Stimulated activated naive CD8-positive, alpha-beta T cell treated with anti-CD3 and anti-CD28 coated beads, Interleukin-15, amount 100 ng/mL, for 72 hours (primary cell): Measurements from ENCODE around the gene SH2D2A.

Experiments
- ATAC-seq: fragments of 150-1000 bp; cut with Tn5 transposase; 2 replicates; pipeline ENCODE4 v1.10.0; 2021; ENCODE audit warnings: mild to moderate bottlenecking, moderate library complexity
- DNase-seq, 2 donors: peaks; one replicate each; pipeline ENCODE4 v3.0.0; 2021 to 2022
- H3K27ac Mint-ChIP-seq, 2 donors: one replicate each; pipeline ENCODE4 v1.8.0; 2022; ENCODE audit warnings: mild to moderate bottlenecking in 2 of 2, mixed read lengths in 2 of 2, moderate library complexity in 2 of 2
- H3K27me3 Mint-ChIP-seq: one replicate; pipeline ENCODE4 v1.8.0; 2022; ENCODE audit warnings: mixed read lengths
- H3K4me1 Mint-ChIP-seq: one replicate; pipeline ENCODE4 v1.8.0; 2022; ENCODE audit warnings: mild to moderate bottlenecking, mixed read lengths
- H3K4me3 Mint-ChIP-seq, 2 donors: one replicate each; pipeline ENCODE4 v1.8.0; 2022; ENCODE audit warnings: mild to moderate bottlenecking in 2 of 2, mixed read lengths in 2 of 2, moderate library complexity in 1 of 2
- H3K9me3 Mint-ChIP-seq, 2 donors: one replicate each; pipeline ENCODE4 v1.8.0; 2022; ENCODE audit warnings: mixed read lengths in 2 of 2

SH2D2A gene

DNA sequence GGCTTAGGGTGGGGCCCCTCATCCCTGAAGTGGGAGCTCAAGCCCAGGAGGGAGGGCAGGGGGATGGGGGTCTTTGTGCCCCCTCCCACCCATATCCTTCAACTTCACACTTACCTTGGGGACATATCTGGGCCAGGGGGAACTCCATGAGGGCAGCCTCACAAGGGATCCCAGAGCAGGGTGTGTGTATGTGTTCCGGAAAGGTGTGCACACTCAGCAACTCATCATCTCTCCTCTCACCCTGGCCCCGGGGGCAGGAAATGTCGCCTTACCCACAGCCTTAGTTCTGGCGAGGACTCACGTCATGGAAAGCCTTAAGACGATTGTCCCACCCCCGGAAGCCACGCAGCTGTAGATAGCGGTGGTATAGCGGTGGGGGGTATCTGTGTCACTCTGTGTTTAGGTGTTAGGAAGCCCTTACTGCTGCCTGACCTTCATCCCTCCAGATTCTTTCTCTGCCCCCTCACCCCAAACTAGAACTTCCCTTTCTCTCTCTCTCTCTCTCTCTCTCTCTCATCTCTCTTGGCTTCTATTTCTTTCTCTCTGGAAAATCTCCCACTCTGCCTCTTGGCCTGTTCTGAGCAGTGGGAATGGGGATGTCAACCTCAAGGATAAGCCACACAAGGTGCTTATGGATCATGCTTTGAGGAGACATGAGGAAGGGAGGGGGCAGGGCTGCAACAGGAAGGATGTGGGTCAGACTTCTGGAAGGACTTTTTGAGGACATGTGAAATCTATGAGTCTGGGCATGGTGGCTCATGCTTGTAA lies at the start of gene SH2D2A:
Gene SH2D2A, minus strand, starts transcription at position 288 of the 768 bp plus-strand sequence. Its CDS starts 140 bp downstream, at position 148.
- peaks cover 9 to 13% of the 10 kb centered on the region in 2 donors for H3K9me3 Mint-ChIP-seq
- H3K4me1 Mint-ChIP-seq: peaks cover 70% of the 10 kb centered on the region
- DNase-seq: peak; percentile 89 to 96
- peak; percentile 94 for ATAC-seq
- peak within 1 kb of the TSS; percentile 45 to 98 for H3K27ac Mint-ChIP-seq
- peak within 1 kb of the TSS; percentile 93 to 96 for H3K4me3 Mint-ChIP-seq
- no peaks in the 10 kb centered on the region for H3K27me3 Mint-ChIP-seq

DNA sequence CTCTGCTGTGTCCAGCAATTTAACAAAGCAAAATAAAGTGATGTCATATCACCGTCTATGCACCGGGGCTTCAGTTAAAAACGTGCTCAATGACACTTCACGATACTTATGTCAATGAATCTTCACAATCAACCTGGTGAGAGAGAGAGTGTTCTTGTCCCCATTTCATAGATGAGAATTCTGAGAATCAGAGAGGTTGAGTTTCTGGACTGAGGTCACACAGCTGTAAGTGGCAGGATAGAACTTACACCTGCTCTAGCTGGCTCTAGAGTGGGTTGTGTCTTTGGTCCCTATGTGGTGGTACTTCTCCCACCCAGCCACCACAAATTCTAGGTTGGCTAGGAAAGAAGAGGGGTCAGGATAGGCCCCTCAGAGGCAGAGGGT lies 49.2 kb upstream of the SH2D2A start:
- DNase-seq (no peak), ATAC-seq (peak; percentile 18)
- peaks cover 67% of the 10 kb centered on the region for H3K27me3 Mint-ChIP-seq
- peak overlapping the region in 1 of 2 donors; percentile 66 for H3K27ac Mint-ChIP-seq
- peak overlapping the region; percentile 6 to 69 for H3K4me3 Mint-ChIP-seq
- no peaks in the 10 kb centered on the region for H3K9me3 Mint-ChIP-seq
- peaks cover 84% of the 10 kb centered on the region for H3K4me1 Mint-ChIP-seq

DNA sequence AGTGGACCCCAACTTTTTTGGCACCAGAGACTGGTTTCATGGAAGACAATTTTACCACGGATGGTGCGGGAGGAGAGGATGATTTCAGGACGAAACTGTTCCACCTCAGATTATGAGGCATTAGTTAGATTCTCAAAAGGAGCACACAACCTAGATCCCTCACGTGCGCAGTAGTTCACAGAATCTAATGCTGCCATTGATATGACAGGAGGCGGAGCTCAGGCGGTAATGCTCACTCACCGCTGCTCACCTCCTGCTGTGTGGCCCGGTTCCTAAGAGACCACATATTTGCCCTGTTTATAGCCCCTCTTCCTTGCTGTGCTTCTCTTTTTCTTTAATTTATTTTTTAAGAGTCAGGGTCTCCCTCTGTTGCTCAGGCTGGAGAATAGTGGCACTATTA lies 48.6 kb upstream of the SH2D2A start:
- peaks cover 70% of the 10 kb centered on the region for H3K27me3 Mint-ChIP-seq
- DNase-seq: no peak
- H3K4me1 Mint-ChIP-seq: peaks cover 84% of the 10 kb centered on the region
- no peaks in the 10 kb centered on the region for H3K9me3 Mint-ChIP-seq
- no peak for ATAC-seq
- peak overlapping the region in 1 of 2 donors; percentile 69 for H3K4me3 Mint-ChIP-seq
- H3K27ac Mint-ChIP-seq: peak overlapping the region; percentile 28 to 66

DNA sequence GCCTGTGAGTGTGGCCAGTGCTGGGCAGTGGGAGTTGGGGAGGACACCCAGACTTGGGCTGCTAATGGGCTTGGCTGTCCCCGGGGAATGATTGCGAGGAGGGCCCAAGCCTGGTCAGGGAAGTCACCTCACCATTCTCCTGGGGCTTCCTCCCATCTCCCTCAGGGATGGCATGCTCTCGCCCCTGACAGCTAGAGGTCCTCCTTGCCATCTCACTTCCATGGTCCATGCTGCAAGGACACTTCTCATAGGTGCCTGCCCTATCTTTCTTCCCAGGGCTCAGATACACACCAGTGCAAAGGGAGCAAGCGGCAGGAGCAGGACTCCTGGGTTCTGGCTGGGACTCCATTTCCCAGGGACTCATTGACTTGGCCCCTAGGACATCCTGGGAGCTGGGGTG lies 48.1 kb upstream of the SH2D2A start:
- no peak overlapping the region for H3K4me3 Mint-ChIP-seq
- DNase-seq: no peak
- peaks cover 84% of the 10 kb centered on the region for H3K4me1 Mint-ChIP-seq
- peaks cover 70% of the 10 kb centered on the region for H3K27me3 Mint-ChIP-seq
- H3K9me3 Mint-ChIP-seq: no peaks in the 10 kb centered on the region
- no peak overlapping the region for H3K27ac Mint-ChIP-seq
- ATAC-seq: no peak

DNA sequence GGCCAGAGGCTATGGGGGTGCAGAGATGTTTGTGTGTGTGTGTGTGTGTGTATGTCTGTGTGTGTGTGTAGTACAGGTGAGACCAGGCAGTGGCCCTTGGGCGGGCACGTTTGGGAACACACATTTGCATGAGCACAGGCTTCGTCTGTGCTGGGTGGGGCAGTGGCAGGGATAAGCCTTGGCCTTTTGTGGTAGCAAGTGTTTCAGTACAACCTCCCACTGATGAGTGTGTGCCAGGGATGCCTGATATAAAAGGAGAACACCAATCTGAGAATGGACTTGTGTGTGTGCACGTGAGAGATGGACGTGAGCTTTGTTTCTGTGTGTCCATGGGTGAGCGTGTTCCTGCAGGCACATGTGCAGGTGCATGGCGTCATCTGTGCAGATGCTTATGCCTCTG lies 47.0 kb upstream of the SH2D2A start:
- peaks cover 89% of the 10 kb centered on the region for H3K4me1 Mint-ChIP-seq
- H3K27ac Mint-ChIP-seq: peak overlapping the region in 1 of 2 donors; percentile 62
- peaks cover 71% of the 10 kb centered on the region for H3K27me3 Mint-ChIP-seq
- peak overlapping the region; percentile 23 to 60 for H3K4me3 Mint-ChIP-seq
- ATAC-seq: no peak
- H3K9me3 Mint-ChIP-seq: no peaks in the 10 kb centered on the region
- no peak for DNase-seq

DNA sequence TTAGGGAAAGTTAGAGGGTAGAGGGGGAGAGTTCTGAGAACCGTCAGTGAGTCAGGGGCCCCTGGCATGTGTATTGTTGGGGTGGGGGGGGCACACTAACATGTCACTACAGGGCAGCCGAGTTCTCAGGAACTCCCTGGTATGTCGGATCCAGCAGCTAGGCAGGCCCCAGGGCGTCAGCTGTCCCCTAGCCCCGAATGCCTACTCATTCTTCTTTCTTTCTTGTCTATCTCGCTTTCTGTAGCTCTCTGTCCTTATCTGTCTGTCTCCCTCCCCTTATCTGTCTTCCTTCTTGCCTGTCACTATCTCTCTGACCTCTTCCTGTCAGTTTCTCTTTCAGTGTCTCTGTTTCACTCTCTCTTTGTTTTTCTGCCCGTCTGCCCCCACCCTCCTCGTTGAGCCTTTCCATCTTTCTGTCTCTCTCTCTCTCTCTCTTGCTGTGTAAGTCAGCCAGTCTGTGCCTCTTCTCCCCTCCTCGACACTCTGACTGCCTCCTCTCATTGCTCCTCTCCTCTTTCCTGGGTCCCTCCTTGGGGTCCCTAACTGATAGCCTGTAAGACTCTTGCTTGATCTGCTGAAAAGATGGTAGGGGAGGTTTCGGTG lies 46.5 kb upstream of the SH2D2A start:
- Mint-ChIP-seq H3K27ac (peak overlapping the region in 1 of 2 donors; percentile 62), H3K4me1 (peaks cover 91% of the 10 kb centered on the region), H3K4me3 (peak overlapping the region; percentile 23 to 60), H3K9me3 (no peaks in the 10 kb centered on the region), H3K27me3 (peaks cover 73% of the 10 kb centered on the region)
- DNase-seq (no peak), ATAC-seq (no peak)

DNA sequence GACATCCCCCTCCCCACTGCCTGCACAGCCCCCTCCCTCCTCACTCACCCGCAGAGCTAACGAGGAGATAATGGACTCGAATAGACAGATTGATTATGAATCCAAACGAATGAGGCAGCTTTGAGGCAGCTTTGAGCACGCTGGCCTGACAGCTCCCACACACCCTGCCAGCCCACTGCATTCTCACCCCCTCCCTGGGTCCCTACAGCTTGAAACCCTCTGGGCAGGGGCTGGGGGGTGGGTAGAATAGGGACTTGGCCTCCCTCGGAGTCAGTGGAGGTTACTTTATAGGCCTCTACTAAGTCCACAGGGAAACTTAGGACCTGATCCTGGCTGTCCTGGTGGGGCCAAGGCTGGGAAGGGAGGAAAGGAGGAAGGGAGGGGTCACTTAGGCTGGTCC lies 45.9 kb upstream of the SH2D2A start:
- ATAC-seq (no peak), DNase-seq (no peak)
- Mint-ChIP-seq H3K4me1 (peaks cover 86% of the 10 kb centered on the region), H3K27me3 (peaks cover 74% of the 10 kb centered on the region), H3K9me3 (no peaks in the 10 kb centered on the region), H3K27ac (no peak overlapping the region), H3K4me3 (peak overlapping the region in 1 of 2 donors; percentile 43)

DNA sequence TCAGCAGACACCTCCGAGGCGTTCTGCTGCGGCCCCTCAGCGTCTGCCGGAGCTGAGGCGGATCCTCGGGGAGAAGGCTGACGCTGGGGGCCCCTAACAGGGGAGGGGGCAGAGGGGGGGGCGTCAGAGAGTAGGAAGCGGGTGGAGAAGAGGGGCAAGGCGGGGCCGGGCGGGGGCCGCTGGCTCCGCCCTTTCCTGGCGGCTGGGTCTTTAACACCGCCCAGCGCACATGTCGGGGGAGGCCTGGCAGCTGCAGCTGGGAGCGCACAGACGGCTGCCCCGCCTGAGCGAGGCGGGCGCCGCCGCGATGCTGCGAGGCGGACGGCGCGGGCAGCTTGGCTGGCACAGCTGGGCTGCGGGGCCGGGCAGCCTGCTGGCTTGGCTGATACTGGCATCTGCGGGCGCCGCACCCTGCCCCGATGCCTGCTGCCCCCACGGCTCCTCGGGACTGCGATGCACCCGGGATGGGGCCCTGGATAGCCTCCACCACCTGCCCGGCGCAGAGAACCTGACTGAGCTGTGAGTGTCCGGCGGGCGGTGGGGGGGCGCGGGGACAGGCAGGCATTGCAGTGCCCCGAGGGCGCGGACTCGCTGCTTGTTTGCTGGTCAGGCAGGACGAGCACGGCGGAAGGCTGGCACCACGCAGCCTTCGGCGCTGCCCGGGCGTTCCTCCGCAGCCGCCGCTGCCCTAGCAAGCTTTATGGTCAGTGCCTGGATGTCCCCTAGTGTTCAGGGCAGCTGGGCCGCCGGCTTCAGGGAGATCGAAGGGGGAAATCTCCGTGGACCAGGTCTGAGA lies 44.2 kb upstream of the SH2D2A start, which contains the start of gene NTRK1:
Gene NTRK1, plus strand, starts transcription at position 238 of the 796 bp plus-strand sequence. Its CDS starts 70 bp downstream, at position 308.
- peak within 1 kb of the TSS in 1 of 2 donors; percentile 21 for H3K27ac Mint-ChIP-seq
- ATAC-seq (peak; percentile 76), DNase-seq (peak; percentile 50 to 60)
- H3K27me3 Mint-ChIP-seq: peaks cover 85% of the 10 kb centered on the region
- peak within 1 kb of the TSS; percentile 75 to 83 for H3K4me3 Mint-ChIP-seq
- no peaks in the 10 kb centered on the region for H3K9me3 Mint-ChIP-seq
- peaks cover 69% of the 10 kb centered on the region for H3K4me1 Mint-ChIP-seq

DNA sequence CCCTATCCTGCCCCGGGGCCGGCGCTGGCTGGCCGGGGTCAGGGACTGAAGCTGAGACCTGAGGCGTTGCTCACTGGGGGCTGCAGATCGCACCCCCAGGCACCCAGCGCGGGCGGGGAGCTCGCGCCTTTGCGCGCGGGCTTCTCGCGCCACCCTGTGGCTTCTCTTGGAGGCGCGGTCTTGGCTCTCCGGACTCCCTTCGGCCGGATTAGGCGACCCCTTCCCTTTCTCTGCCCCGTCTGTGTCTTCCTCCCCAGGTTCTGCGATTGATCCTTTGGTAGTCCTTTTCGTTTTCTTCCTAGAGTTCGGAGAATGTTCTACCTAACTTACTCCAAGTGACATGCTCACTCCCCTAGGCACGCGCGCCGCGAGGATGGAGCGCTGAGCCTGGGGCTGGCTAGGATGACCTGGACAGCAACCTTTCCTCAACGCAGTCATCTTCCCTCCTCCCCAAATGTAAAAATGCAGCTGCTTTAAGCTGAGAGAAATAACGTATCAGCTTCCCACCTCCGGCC lies 43.5 kb upstream of the SH2D2A start:
- DNase-seq: peak; percentile 64 to 68
- Mint-ChIP-seq H3K27me3 (peaks cover 81% of the 10 kb centered on the region), H3K9me3 (no peaks in the 10 kb centered on the region), H3K27ac (no peak overlapping the region), H3K4me1 (peaks cover 62% of the 10 kb centered on the region), H3K4me3 (peak overlapping the region; percentile 75 to 83)
- ATAC-seq: peak; percentile 68

DNA sequence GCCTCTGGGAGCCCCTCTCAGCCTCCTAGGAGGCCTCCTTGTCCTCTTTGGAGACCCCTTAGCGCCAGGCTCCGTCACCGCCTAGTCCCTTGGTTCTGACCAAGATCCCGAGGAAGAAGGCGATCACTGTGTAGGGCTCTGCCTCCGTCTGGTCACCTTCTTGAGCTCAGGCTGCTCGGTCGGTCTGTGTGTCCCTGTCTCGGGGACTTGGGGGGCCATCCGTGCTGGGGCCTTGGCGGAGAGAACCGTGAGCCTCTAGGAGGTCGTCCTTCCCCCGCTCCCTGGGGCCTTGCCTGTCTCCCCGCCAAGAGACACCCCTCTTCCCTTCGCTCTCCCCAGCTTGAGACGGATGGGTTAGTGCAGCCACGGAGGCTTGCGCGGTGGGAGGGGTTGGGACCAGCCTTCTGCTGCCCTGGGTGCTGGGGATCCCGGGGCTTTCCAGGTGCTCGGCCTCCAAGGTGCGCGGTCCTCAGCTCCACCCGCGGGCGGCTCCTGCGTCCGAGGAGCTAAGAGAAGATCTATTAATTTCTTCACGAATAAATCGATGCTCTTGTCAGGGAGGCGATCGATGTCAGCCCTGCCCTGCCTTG lies 43.0 kb upstream of the SH2D2A start:
- H3K4me1 Mint-ChIP-seq: peaks cover 57% of the 10 kb centered on the region
- peaks cover 75% of the 10 kb centered on the region for H3K27me3 Mint-ChIP-seq
- peak; percentile 29 for ATAC-seq
- H3K27ac Mint-ChIP-seq: peak overlapping the region in 1 of 2 donors; percentile 21
- DNase-seq: no peak
- peak overlapping the region; percentile 75 to 83 for H3K4me3 Mint-ChIP-seq
- H3K9me3 Mint-ChIP-seq: no peaks in the 10 kb centered on the region

DNA sequence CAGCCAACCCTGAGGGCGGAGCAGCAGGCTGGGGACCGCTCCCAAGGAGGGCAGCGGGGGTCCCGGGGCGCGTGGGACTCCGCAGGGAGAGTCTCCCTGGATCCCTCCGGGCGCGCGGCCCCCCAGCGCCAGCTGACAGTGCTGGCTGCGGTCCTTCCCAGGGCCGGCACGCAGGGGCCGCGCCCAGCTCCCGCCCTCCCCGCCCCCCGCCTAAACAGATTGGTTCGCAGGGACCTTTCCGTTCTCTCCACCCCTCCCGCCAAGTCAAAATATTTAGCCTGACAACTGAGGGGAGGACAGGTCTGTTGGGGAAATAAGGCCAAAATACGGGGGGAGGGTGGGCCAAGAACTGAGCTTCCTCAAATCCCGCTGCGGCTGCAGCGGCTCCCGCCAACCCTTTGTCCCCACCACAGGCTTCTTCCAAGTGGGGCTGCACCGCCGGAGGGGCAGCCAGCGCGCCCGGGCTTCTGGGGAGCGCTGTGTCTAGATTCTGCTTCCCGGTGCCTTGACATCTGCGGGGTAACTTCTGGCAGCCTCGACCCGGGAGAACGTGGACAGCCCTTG lies 42.4 kb upstream of the SH2D2A start, which contains the start of gene INSRR:
Gene INSRR, minus strand, starts transcription at position 159 of the 564 bp plus-strand sequence. CDS start 496 bp downstream, outside the sequence.
- no peak for ATAC-seq
- H3K9me3 Mint-ChIP-seq: no peaks in the 10 kb centered on the region
- peak within 1 kb of the TSS; percentile 75 to 83 for H3K4me3 Mint-ChIP-seq
- H3K27me3 Mint-ChIP-seq: peaks cover 70% of the 10 kb centered on the region
- H3K4me1 Mint-ChIP-seq: peaks cover 51% of the 10 kb centered on the region
- no peak for DNase-seq
- peak within 1 kb of the TSS; percentile 13 to 21 for H3K27ac Mint-ChIP-seq

DNA sequence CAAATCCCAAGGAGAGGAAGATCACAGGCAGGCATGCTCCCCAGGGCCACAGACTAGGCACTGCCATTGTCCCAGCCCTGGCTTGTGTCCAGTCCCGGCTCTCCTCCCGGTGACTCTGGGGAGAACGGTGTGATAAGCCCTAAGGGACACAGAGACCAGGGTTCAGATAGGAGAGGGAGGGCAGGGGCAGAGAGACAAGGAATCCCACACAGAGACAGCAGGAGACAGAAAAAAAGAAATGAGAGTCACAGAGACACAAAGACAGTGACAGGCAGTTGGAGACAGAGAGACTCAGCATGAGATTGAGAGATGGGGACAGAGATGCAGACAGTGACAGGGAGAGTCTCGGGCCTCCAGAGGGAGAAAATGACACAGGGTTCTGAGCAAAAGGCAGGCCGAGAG lies 41.9 kb upstream of the SH2D2A start:
- Mint-ChIP-seq H3K4me1 (peaks cover 46% of the 10 kb centered on the region), H3K27me3 (peaks cover 65% of the 10 kb centered on the region), H3K27ac (peak overlapping the region in 1 of 2 donors; percentile 13), H3K9me3 (no peaks in the 10 kb centered on the region), H3K4me3 (peak overlapping the region; percentile 29 to 35)
- DNase-seq (no peak), ATAC-seq (no peak)

DNA sequence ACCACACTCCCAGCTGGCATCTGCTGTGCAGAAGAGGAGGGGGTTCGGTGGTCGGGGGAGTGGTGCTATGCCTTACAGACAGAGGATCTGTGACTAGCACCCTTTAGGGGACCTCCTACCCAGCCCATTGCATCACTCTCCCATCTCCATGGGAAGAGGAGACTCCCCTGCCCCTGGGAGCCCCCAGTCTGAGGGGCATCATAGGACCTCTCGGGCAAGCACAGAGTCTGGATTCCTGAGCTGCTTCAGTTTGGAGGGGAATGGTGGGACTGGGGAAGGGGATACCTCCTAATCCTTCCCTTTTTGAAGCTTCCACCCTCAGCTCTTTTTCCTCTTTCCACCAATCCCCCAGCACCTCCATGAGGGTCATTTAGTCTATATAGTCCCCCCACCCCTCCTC lies 40.9 kb upstream of the SH2D2A start:
- Mint-ChIP-seq H3K9me3 (no peaks in the 10 kb centered on the region), H3K4me3 (no peak overlapping the region), H3K4me1 (peaks cover 36% of the 10 kb centered on the region), H3K27ac (no peak overlapping the region), H3K27me3 (peaks cover 55% of the 10 kb centered on the region)
- ATAC-seq: no peak
- DNase-seq: no peak

DNA sequence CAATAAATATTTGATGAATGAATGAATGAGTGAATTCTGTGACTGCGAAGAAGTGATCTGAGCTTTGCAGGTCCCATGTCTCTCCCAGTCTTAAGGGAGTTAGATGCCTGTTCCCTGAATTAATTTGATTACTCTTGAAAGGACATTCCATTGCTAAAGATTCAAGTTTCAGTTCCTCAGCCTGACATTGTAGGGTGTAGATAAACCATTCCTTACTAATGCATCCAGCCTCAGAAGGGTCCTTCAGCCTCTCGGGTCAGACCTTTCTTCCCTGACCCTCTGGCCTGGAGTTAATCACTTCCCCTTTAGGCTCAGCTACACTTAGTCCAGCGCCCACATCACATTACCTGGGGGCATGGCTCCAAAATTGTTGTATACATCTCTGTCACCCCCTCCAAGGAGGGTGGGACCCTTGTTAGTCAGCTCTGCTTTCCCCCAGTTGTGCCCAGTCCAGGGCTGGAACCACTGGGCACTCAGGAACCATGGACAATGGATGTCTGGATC lies 39.7 kb upstream of the SH2D2A start:
- DNase-seq: no peak
- no peak overlapping the region for H3K4me3 Mint-ChIP-seq
- H3K27ac Mint-ChIP-seq: no peak overlapping the region
- no peak for ATAC-seq
- no peaks in the 10 kb centered on the region for H3K9me3 Mint-ChIP-seq
- peaks cover 43% of the 10 kb centered on the region for H3K27me3 Mint-ChIP-seq
- peaks cover 24% of the 10 kb centered on the region for H3K4me1 Mint-ChIP-seq
